Liver (tissue), 9 donors: ENCODE measurements around the gene TMEM51. TPM values are rescaled to one million over a fixed set of nuclear protein-coding genes. Genes with fewer than 3 reads are reported as not detected.

Experiments used
- DNase-seq: peaks from one replicate; pipeline ENCODE4 v3.0.0-alpha.2; 2017; ENCODE audit warnings: low spot score
- H3K27ac ChIP-seq, 2 donors: one replicate each; pipeline ENCODE4 v1.7.0; 2013; ENCODE audit warnings: inconsistent platforms in 2 of 2, low read length in 2 of 2, control low read depth in 1 of 2, low read depth in 1 of 2, mild to moderate bottlenecking in 1 of 2
- H3K27me3 ChIP-seq, 4 donors: one replicate each; pipeline versions ENCODE4 v1.6.1 to v1.7.0; 2013; ENCODE audit warnings: low read length in 3 of 4, inconsistent platforms in 1 of 4, mild to moderate bottlenecking in 1 of 4, moderate library complexity in 1 of 4; ENCODE audit not compliant: control insufficient read depth in 4 of 4, insufficient read depth in 4 of 4
- H3K36me3 ChIP-seq, 4 donors: one replicate each; pipeline versions ENCODE4 v1.6.1 to v1.7.0; 2013; ENCODE audit warnings: low read length in 3 of 4, mild to moderate bottlenecking in 3 of 4, low read depth in 1 of 4, moderate library complexity in 1 of 4; ENCODE audit not compliant: control insufficient read depth in 4 of 4, insufficient read depth in 3 of 4
- H3K4me1 ChIP-seq, 4 donors: one replicate each; pipeline versions ENCODE4 v1.6.1 to v1.7.0; 2013; ENCODE audit warnings: low read length in 3 of 4, mild to moderate bottlenecking in 3 of 4, moderate library complexity in 1 of 4; ENCODE audit not compliant: control insufficient read depth in 4 of 4, insufficient read depth in 4 of 4
- H3K4me3 ChIP-seq, 3 donors: one replicate each; pipeline versions ENCODE4 v1.6.1 to v1.7.0; 2013; ENCODE audit warnings: low read length in 3 of 3, control low read depth in 1 of 3, low read depth in 1 of 3, mild to moderate bottlenecking in 1 of 3
- H3K9ac ChIP-seq, 2 donors: one replicate each; pipeline ENCODE4 v1.7.0; 2013; ENCODE audit warnings: low read length in 2 of 2, mild to moderate bottlenecking in 2 of 2, moderate library complexity in 2 of 2, control low read depth in 1 of 2, low read depth in 1 of 2
- H3K9me3 ChIP-seq, 4 donors: one replicate each; pipeline versions ENCODE4 v1.6.1 to v1.7.0; 2013; ENCODE audit warnings: low read length in 3 of 4; ENCODE audit not compliant: control insufficient read depth in 4 of 4
- ATF3 ChIP-seq: IDR thresholded peaks from 2 replicates; pipeline ENCODE4 v1.6.1; 2016; ENCODE audit warnings: antibody characterized with exemption
- CTCF ChIP-seq: fragments of 150-350 bp; IDR thresholded peaks from 2 replicates; pipeline ENCODE4 v1.5.1; 2017; ENCODE audit warnings: improper control_type of control experiment, low read depth, low read length; ENCODE audit not compliant: missing input control
- EGR1 ChIP-seq, 2 donors: IDR thresholded peaks; 2 replicates each; pipeline ENCODE4 v1.6.1; 2016 to 2018; ENCODE audit warnings: antibody characterized with exemption in 2 of 2, low read depth in 2 of 2
- FOXA1 ChIP-seq: IDR thresholded peaks from 2 replicates; pipeline ENCODE4 v1.6.1; 2016; ENCODE audit warnings: antibody characterized with exemption
- FOXA2 ChIP-seq: IDR thresholded peaks from 2 replicates; pipeline ENCODE4 v1.6.1; 2016; ENCODE audit warnings: antibody characterized with exemption
- GABPA ChIP-seq, 2 donors: IDR thresholded peaks in 1 of 2; conservative IDR thresholded peaks in 1 of 2; 2 replicates each; pipeline ENCODE4 v1.6.1; 2016; ENCODE audit warnings: antibody characterized with exemption in 2 of 2, mild to moderate bottlenecking in 1 of 2, moderate library complexity in 1 of 2
- HNF4A ChIP-seq, 2 donors: conservative IDR thresholded peaks; 2 replicates each; pipeline ENCODE4 v1.6.1; 2016; ENCODE audit warnings: antibody characterized with exemption in 2 of 2, mild to moderate bottlenecking in 2 of 2
- HNF4G ChIP-seq: IDR thresholded peaks from 2 replicates; pipeline ENCODE4 v1.6.1; 2016; ENCODE audit warnings: antibody characterized with exemption
- JUND ChIP-seq, 2 donors: IDR thresholded peaks; 2 replicates each; pipeline ENCODE4 v1.6.1; 2016; ENCODE audit warnings: antibody characterized with exemption in 2 of 2
- MAX ChIP-seq: IDR thresholded peaks from 2 replicates; pipeline ENCODE4 v1.6.1; 2016; ENCODE audit warnings: antibody characterized with exemption
- NR2F2 ChIP-seq: IDR thresholded peaks from 2 replicates; pipeline ENCODE4 v1.6.1; 2016; ENCODE audit warnings: antibody characterized with exemption
- RAD21 ChIP-seq, 2 donors: IDR thresholded peaks; 2 replicates each; pipeline ENCODE4 v1.6.1; 2016; ENCODE audit warnings: antibody characterized with exemption in 2 of 2, mild to moderate bottlenecking in 2 of 2
- REST ChIP-seq: IDR thresholded peaks from 2 replicates; pipeline ENCODE4 v1.6.1; 2016; ENCODE audit warnings: antibody characterized with exemption, mild to moderate bottlenecking
- RXRA ChIP-seq, 2 donors: IDR thresholded peaks; 2 replicates each; pipeline ENCODE4 v1.6.1; 2017 to 2018; ENCODE audit warnings: antibody characterized with exemption in 2 of 2, mild to moderate bottlenecking in 1 of 2
- SP1 ChIP-seq: IDR thresholded peaks from 2 replicates; pipeline ENCODE4 v1.6.1; 2018; ENCODE audit warnings: antibody characterized with exemption, mild to moderate bottlenecking
- TAF1 ChIP-seq: conservative IDR thresholded peaks from 2 replicates; pipeline ENCODE4 v1.6.1; 2016; ENCODE audit warnings: antibody characterized with exemption, mild to moderate bottlenecking
- YY1 ChIP-seq: IDR thresholded peaks from 2 replicates; pipeline ENCODE4 v1.6.1; 2016; ENCODE audit warnings: antibody characterized with exemption, mild to moderate bottlenecking
- ZBTB33 ChIP-seq: IDR thresholded peaks from 2 replicates; pipeline ENCODE4 v1.6.1; 2016; ENCODE audit warnings: antibody characterized with exemption
- WGBS: extraction: QIAGEN DNeasy Blood & Tissue Kit; methylation state at CpG from one replicate; pipeline ENCODE4 v1.1.7; 2013; 5-methylcytosine and 5-hydroxymethylcytosine counted together
- polyA plus RNA-seq, 2 donors: library from polyadenylated mRNA; stranded (reverse) in 1 of 2; unstranded in 1 of 2; fragments of 200-250 nt in 1 of 2; fragments of >200 nt in 1 of 2; fragmentation: Nextera tagmentation in 1 of 2; extraction: Ambion mirVana in 1 of 2; gene quantifications; one replicate each; pipeline versions ENCODE4 v1.2.1 to v1.2.3, GENCODE V29; 2013 to 2015
- total RNA-seq, 2 donors: library from RNA; depleted of rRNA; stranded (reverse); fragments of >200 nt; gene quantifications; one replicate each; pipeline ENCODE4 v1.2.3, GENCODE V29; 2014
- donor health status: healthy.
- donor health status: healthy.
- donor health status: healthy.
- donor health status: healthy.
- donor health status: healthy.

Gene TMEM51
- total and polyA plus RNA-seq, 4 donors, result 1.3 to 2.7 (median 1.9) TPM

GRCh38 chr1:15207829-15208429 lies 54.4 kb downstream of the TMEM51 start:
- no peak for TF ChIP-seq JUND (IDR thresholded peaks at IDR 0.05)
- TF ChIP-seq SP1, result no peak
- no peak for TF ChIP-seq ZBTB33
- no peak for TF ChIP-seq FOXA2
- no peak for TF ChIP-seq HNF4G
- no peak for TF ChIP-seq EGR1 (IDR thresholded peaks at IDR 0.05; ENCODE audit: low read depth in 2 of 2)
- no peak for TF ChIP-seq MAX
- TF ChIP-seq NR2F2, result no peak
- TF ChIP-seq RAD21 (IDR thresholded peaks at IDR 0.05), result no peak
- TF ChIP-seq TAF1, result no peak
- TF ChIP-seq HNF4A (conservative IDR thresholded peaks at IDR 0.05), result no peak
- no peak for TF ChIP-seq RXRA (IDR thresholded peaks at IDR 0.05)
- no peak for TF ChIP-seq GABPA (IDR thresholded peaks at IDR 0.05 in 1 of 2, conservative IDR thresholded peaks at IDR 0.05 in 1 of 2)
- TF ChIP-seq CTCF, result no peak
- no peak for TF ChIP-seq YY1
- TF ChIP-seq REST, result no peak
- TF ChIP-seq FOXA1, result no peak
- TF ChIP-seq ATF3, result no peak
- Histone ChIP-seq H3K9ac (no peak overlapping the region), H3K27ac (no peak overlapping the region), H3K36me3 (no peaks in the 10 kb centered on the region), H3K27me3 (peaks cover 0 to 7% (median 0%) of the 10 kb centered on the region in 4 donors), H3K9me3 (no peaks in the 10 kb centered on the region), H3K4me3 (no peak overlapping the region), H3K4me1 (peaks cover 0 to 7% (median 2%) of the 10 kb centered on the region in 4 donors)
- no peak for DNase-seq
- 87% methylated on average over 6 of the region's 6 CpGs for WGBS
